GM21381 (cell line): ENCODE measurements around the gene TPSAB1.
"Not testable (repeated sequence)": the region's sequence is repeated elsewhere in the genome, so short reads cannot be mapped to it uniquely, and the experiment has no call there.

Experiments used
- ATAC-seq: cut with Tn5 transposase; IDR thresholded peaks from one replicate; pipeline ENCODE4 v1.9.1; 2021; ENCODE audit warnings: mild to moderate bottlenecking, moderate library complexity; ENCODE audit not compliant: unreplicated experiment

TPSAB1 gene

GRCh38 chr16:1240436-1240835 lies at the start of gene TPSAB1:
Gene TPSAB1, plus strand, starts transcription at chr16:1240705. Its CDS starts 234 bp downstream, at chr16:1240939.
- not testable (repeated sequence) for ATAC-seq

GRCh38 chr16:1190789-1191188 lies 49.7 kb upstream of the TPSAB1 start:
- not testable (repeated sequence) for ATAC-seq

- no peak for ATAC-seq
Observed at GRCh38 chr16:1192384-1193073, 48.0 kb upstream of the TPSAB1 start.

- ATAC-seq, result no peak
Observed at GRCh38 chr16:1193143-1193824, 47.2 kb upstream of the TPSAB1 start.

- ATAC-seq, result no peak
Observed at GRCh38 chr16:1193825-1194581, 46.5 kb upstream of the TPSAB1 start.

- no peak for ATAC-seq
Observed at GRCh38 chr16:1194665-1195392, 45.7 kb upstream of the TPSAB1 start.

- ATAC-seq, result no peak
Observed at GRCh38 chr16:1195393-1195666, 45.2 kb upstream of the TPSAB1 start.

- ATAC-seq, result no peak
Observed at GRCh38 chr16:1196494-1196893, 44.0 kb upstream of the TPSAB1 start.

- ATAC-seq, result no peak
Observed at GRCh38 chr16:1197237-1197866, 43.2 kb upstream of the TPSAB1 start.

- no peak for ATAC-seq
Observed at GRCh38 chr16:1198194-1198593, 42.3 kb upstream of the TPSAB1 start.

- ATAC-seq, result not testable (repeated sequence)
Observed at GRCh38 chr16:1198671-1199346, 41.7 kb upstream of the TPSAB1 start.

GRCh38 chr16:1199347-1200013 lies 41.0 kb upstream of the TPSAB1 start:
- no peak for ATAC-seq

- ATAC-seq, result no peak
Observed at GRCh38 chr16:1200014-1200627, 40.4 kb upstream of the TPSAB1 start.

- ATAC-seq, result no peak
Observed at GRCh38 chr16:1201444-1201843, 39.1 kb upstream of the TPSAB1 start.

GRCh38 chr16:1202274-1202673 lies 38.2 kb upstream of the TPSAB1 start:
- no peak for ATAC-seq

GRCh38 chr16:1204933-1205332 lies 35.6 kb upstream of the TPSAB1 start:
- ATAC-seq, result no peak

- no peak for ATAC-seq
Observed at GRCh38 chr16:1206326-1206725, 34.2 kb upstream of the TPSAB1 start.

GRCh38 chr16:1206786-1207185 lies 33.7 kb upstream of the TPSAB1 start:
- no peak for ATAC-seq

GRCh38 chr16:1208239-1208830 lies 32.2 kb upstream of the TPSAB1 start:
- no peak for ATAC-seq
